Measurements from ENCODE around the gene PCSK9.
"Not testable (repeated sequence)": the region's sequence is repeated elsewhere in the genome, so short reads cannot be mapped to it uniquely, and the experiment has no call there.

The PCSK9 gene

GRCh38 chr1:55010194-55010886, 29.0 kb upstream of the PCSK9 start:
- no peak for DNase-seq

GRCh38 chr1:55010887-55011217, 28.5 kb upstream of the PCSK9 start:
- no peak for DNase-seq

DNA sequence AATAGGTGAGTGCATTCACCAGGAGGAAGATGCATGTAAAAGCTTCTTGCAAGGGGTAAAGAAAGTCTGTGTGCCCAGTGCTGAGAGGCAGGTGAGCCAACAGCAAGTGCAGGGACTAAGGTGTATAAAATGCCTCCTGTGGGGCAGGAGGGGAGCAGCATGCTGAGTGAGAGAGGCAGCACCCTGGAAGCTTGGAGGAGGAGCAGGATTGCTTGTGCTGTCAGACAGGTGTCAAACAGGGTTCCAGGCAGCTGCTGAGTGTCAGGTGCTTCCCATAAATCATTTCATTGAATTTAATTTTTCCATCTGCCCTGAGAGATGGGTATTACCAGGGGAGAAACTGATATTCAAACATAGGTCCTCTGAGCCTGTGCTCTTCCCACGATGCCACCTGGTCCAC, 26.7 kb upstream of the PCSK9 start:
- no peak for DNase-seq

DNA sequence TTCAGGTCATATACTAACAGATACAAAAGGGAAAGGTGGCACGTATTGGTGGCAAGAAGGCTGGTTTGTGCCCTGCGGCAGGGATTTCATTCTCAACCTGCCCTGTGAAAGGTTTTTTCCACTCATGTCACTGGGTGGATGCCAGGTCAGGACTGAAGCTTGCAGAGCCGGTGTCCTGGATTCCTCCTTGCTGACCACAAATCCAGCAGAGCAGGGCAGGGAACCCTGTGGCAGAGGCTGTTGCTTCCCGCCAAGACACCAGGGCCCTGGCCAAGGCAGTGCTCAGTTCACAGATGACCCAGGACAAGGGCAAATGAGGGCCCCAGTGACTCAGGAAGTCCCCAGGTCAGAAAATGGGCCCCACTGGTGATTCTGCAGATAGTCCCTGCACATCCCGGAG, 24.2 kb upstream of the PCSK9 start:
- no peak for DNase-seq

GRCh38 chr1:55015731-55016620, 23.4 kb upstream of the PCSK9 start:
- no peak for DNase-seq

- no peak for DNase-seq
These were observed 21.0 kb upstream of the PCSK9 start for GRCh38 chr1:55018395-55018794.

DNA sequence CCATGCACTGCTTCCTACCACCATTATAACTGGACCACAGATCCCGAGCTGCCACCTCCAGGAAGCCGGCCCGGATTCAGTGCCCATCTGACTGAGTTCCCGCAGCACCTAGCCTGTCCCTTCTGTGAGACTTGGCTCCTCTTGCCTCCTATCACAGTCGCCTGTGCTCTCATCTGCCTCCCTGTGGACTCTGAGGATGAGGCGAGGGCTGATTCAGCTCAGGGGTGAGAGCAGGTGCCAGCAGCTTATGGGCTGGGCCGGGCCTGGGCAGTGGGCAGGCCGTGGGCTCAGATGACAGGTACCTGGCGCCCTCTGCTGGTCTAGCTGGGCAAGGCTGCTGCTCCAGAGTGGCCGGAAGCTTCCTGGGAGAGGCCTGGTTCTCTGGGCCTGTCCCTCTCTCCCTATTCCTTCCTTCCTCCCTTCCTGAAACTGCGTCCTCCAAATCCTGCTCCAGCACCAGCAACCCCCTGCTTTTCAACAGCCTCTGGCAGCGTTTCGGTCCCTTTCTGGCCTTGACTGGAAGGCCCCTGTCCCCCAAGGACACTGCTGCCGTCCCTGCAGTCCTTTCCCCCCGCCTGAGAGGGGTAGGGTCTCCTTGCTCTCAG, 17.3 kb upstream of the PCSK9 start:
- DNase-seq, result peak; percentile 13

- DNase-seq, result not testable (repeated sequence)
These were observed 15.2 kb upstream of the PCSK9 start for GRCh38 chr1:55024163-55024562.

DNA sequence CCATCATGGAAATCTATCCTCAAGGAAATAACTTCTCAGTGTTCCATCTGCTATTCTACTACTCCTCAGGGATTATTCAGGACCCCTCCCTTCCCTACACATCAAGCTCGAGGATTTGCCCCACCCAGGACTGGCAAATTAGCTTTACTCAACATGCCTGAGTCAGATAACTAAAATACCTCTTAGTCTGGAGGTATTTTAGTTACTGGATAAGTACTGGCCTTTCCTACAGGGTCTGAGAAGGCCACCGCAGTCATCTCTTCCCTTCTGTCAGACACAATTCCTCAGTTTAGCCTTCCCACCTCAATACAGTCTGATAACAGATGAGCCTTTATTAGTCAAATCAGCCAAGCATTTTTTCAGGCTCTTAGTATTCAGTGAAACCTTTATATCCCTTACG, 12.7 kb upstream of the PCSK9 start:
- not testable (repeated sequence) for DNase-seq

GRCh38 chr1:55031098-55031497, 8.2 kb upstream of the PCSK9 start:
- not testable (repeated sequence) for DNase-seq

DNA sequence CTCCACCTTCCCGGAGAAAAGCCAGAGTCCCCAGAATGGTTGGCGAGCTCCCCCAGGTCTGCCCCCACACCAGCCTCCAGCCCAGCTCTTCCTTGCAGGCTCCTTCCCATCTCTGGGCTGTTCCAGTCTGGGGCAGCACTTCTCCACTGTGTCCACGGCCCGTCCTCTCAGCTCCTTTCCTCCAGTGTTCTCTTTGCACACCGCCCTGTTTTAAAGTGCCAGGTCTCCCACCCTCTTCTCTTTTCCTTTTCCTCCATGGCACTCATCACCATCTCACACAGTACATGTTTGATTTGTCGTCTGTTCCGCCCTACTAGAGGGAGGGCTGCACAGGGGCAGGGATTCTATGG, 6.1 kb upstream of the PCSK9 start:
- DNase-seq, result no peak

- no peak for DNase-seq
These were observed 4.7 kb upstream of the PCSK9 start for GRCh38 chr1:55034476-55035133.

DNA sequence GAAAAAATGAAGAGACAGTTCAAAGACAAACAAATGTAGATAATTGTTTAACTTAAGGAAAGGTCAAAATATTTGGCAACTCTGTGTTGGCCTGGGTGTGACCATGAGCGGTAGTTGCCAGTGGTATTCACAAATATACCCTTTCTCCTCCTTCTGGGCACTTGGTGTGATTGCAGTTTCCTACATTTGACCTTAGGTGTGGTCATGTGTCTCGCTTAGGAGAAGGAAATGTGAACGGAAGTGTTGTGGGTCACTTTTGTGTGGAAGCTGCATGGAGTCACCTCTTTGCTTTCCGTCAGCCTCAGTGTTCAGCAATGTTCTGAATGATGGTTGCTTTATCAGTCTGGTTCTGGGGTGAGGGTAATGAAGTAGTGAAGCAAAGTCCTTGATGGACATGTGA, 3.4 kb upstream of the PCSK9 start:
- no peak for DNase-seq

- no peak for DNase-seq
These were observed 1.4 kb upstream of the PCSK9 start for GRCh38 chr1:55037733-55038551.

DNA sequence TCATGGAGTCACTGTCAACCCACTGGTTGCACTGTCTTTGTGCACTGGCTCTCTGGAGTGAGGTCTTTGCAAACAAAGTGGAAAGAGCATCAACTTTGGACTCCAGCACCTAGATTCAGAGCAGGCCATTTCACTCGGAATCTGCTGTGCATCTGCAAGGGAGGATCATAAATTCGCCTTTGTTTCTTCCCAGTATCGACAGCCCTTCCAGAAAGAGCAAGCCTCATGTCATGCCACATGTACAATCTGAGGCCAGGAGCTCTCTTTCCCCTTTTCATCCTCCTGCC, 853 bp upstream of the PCSK9 start:
- no peak for DNase-seq

DNA sequence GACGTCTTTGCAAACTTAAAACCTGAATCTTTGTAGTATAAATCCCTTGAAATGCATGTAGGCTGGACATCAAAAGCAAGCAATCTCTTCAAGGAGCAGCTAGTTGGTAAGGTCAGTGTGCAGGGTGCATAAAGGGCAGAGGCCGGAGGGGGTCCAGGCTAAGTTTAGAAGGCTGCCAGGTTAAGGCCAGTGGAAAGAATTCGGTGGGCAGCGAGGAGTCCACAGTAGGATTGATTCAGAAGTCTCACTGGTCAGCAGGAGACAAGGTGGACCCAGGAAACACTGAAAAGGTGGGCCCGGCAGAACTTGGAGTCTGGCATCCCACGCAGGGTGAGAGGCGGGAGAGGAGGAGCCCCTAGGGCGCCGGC, 390 bp upstream of the PCSK9 start:
- no peak for DNase-seq

DNA sequence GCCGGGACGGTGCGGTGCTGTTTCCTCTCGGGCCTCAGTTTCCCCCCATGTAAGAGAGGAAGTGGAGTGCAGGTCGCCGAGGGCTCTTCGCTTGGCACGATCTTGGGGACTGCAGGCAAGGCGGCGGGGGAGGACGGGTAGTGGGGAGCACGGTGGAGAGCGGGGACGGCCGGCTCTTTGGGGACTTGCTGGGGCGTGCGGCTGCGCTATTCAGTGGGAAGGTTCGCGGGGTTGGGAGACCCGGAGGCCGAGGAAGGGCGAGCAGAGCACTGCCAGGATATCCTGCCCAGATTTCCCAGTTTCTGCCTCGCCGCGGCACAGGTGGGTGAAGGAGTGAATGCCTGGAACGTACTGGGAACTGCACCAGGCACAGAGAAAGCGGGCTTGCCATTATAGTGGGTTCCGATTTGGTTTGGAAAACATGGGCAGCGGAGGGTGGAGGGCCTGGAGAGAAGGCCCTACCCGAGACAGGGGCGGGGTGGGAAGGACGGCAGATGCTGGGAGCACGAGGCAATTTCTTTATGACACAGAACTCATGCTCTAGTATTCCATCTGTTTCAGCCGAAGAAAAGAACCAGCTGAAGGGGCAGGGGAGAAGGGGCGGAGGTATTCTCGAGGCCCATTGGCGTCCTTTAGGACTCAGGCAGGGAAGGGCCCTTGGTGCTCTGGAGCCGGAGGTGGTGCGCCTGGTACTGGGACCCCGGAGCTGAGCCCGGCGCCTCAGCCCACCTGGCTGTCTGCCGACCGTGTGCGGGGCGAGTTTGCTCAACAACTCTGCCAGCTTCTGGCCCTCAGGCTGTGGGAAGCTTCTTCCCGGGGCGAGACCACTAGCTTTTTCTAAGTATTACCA, 960 bp downstream of the PCSK9 start:
- no peak for DNase-seq

GRCh38 chr1:55040933-55041494, 1.7 kb downstream of the PCSK9 start:
- DNase-seq, result no peak

- no peak for DNase-seq
These were observed 2.3 kb downstream of the PCSK9 start for GRCh38 chr1:55041613-55042012.

DNA sequence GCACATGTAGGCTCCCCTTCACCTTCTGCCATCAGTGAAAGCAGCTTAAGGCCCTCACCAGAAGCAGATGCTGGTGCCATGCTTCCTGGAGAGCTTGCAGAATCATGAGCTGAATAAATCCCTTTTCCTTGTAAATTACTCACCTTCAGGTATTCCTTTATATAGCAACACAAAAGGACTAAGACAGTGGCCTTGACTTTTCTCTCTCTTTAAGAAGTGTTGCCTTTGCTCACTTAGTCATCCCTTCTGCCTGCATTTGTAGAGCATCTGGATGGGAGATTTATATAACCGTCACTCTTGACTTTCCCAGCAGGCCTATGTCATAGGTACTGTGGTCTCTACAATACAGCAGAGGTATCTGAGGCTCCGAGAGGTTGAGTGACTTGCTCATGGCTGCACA, 3.7 kb downstream of the PCSK9 start:
- no peak for DNase-seq

GRCh38 chr1:55043726-55044125, 4.4 kb downstream of the PCSK9 start:
- DNase-seq, result no peak
